Upper lobe of right lung (tissue), 1 donor: ENCODE data around the gene BMP7. TPM values are rescaled to one million over a fixed set of nuclear protein-coding genes. Genes with fewer than 3 reads are reported as not detected.

Experiments
- ATAC-seq: fragments of 200-7000 bp; cut with Tn5 transposase; one replicate; pipeline ENCODE4 v1.9.1; 2020; ENCODE audit warnings: mild to moderate bottlenecking, moderate library complexity
- DNase-seq: peaks from one replicate; pipeline ENCODE4 v3.0.0-alpha.2; 2020
- H3K27ac ChIP-seq: fragments of 200-600 bp; one replicate; pipeline ENCODE4 v1.8.0; 2022
- H3K27me3 ChIP-seq: fragments of 200-600 bp; one replicate; pipeline ENCODE4 v1.8.0; 2022; ENCODE audit warnings: mild to moderate bottlenecking
- H3K36me3 ChIP-seq: fragments of 200-600 bp; one replicate; pipeline ENCODE4 v1.8.0; 2022
- H3K4me1 ChIP-seq: fragments of 200-600 bp; one replicate; pipeline ENCODE4 v1.8.0; 2022
- H3K4me3 ChIP-seq: fragments of 200-600 bp; one replicate; pipeline ENCODE4 v1.8.0; 2022; ENCODE audit warnings: mild to moderate bottlenecking
- H3K9me3 ChIP-seq: fragments of 200-600 bp; one replicate; pipeline ENCODE4 v1.8.0; 2022
- intact Hi-C: fragments of 100-400 bp; cut with DNase I; formaldehyde crosslinking; loops from one replicate; pipeline ENCODE4 v1.11.0; 2022
- total RNA-seq: library from RNA; stranded (reverse); fragmentation: NEBNext Ultra II Directional; extraction: Animal tissue kit (Norgen Biotek cat#: 25700); gene quantifications from one replicate; pipeline ENCODE4 v1.2.1, GENCODE V29; 2021
- TF ChIP-seq, protein P1 (sequence below): fragments of 200-600 bp; IDR thresholded peaks from one replicate; pipeline ENCODE4 v1.8.0; 2022; ENCODE audit warnings: antibody characterized with exemption
- donor health status: DM: no; HTN: yes; CAD: no; lungs with severe emphysema.

The BMP7 gene
- total RNA-seq, 1 donor from 2014 or later, result 1.2 TPM

DNA sequence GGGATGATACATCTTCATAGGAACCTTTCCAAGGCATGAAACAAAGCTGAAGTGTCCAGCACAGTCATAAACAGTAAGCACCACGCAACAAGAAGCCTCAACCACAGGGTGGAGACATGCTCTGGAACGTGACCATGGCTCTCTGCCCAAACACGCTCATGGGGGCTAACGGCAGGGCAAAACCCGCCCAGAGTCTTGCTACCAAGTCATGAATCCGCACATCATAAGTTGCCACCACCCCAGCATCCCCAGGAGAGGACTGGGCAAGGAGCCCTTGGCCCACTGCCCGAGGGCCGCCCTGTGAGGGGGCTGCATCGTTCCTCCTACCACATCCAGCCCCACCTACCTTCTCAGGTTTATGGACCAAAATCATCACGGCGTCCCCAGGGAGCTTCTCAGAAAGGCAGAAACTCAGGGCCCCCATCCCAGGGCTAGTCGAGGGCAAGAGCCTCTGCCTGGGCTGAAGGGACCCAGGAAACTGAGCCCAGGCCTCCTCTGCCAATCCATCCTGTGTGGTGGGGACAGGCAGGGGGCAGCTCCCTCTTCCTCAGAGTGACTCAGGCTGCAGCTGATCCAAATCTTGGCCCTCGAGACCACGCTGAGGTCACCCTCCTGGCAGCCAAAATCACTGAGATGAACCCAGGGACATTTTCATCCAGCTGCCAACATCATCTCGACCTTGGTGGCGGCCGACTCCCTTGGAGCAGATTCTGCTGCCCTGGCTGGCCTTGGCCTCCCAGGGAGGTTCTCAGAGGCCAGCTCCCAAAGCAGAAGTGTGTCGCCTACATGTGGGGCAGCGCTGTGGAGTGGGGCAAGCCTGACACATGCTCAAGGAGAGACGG is 42.6 kb downstream of the BMP7 start:
- ATAC-seq, result peak; percentile 17
- TF ChIP-seq, protein P1, sequence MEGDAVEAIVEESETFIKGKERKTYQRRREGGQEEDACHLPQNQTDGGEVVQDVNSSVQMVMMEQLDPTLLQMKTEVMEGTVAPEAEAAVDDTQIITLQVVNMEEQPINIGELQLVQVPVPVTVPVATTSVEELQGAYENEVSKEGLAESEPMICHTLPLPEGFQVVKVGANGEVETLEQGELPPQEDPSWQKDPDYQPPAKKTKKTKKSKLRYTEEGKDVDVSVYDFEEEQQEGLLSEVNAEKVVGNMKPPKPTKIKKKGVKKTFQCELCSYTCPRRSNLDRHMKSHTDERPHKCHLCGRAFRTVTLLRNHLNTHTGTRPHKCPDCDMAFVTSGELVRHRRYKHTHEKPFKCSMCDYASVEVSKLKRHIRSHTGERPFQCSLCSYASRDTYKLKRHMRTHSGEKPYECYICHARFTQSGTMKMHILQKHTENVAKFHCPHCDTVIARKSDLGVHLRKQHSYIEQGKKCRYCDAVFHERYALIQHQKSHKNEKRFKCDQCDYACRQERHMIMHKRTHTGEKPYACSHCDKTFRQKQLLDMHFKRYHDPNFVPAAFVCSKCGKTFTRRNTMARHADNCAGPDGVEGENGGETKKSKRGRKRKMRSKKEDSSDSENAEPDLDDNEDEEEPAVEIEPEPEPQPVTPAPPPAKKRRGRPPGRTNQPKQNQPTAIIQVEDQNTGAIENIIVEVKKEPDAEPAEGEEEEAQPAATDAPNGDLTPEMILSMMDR, result no peak
- no peaks in the 10 kb centered on the region for H3K36me3 ChIP-seq
- H3K27me3 ChIP-seq, result no peaks in the 10 kb centered on the region
- H3K4me3 ChIP-seq, result no peak overlapping the region
- H3K9me3 ChIP-seq, result no peaks in the 10 kb centered on the region
- no peak overlapping the region for H3K27ac ChIP-seq
- DNase-seq, result no peak
- intact Hi-C loops, result no loop called here
- no peaks in the 10 kb centered on the region for H3K4me1 ChIP-seq

DNA sequence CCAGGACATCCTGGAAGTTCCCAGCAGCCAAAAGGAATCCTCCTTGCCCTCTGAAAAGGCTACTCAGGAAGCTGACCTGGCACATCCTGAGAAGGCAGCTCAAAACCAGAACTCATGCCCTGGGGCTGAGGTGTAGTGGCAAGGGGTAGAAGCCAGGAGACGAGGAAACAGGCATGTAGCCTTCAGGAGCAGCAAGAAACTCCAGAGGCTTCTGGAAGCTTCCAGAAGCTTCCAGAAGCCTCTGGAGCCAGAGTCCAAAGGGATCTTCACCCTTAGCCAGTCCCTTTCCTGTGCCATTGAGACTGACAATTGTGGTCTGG is 43.9 kb downstream of the BMP7 start:
- TF ChIP-seq, protein P1, result no peak

DNA sequence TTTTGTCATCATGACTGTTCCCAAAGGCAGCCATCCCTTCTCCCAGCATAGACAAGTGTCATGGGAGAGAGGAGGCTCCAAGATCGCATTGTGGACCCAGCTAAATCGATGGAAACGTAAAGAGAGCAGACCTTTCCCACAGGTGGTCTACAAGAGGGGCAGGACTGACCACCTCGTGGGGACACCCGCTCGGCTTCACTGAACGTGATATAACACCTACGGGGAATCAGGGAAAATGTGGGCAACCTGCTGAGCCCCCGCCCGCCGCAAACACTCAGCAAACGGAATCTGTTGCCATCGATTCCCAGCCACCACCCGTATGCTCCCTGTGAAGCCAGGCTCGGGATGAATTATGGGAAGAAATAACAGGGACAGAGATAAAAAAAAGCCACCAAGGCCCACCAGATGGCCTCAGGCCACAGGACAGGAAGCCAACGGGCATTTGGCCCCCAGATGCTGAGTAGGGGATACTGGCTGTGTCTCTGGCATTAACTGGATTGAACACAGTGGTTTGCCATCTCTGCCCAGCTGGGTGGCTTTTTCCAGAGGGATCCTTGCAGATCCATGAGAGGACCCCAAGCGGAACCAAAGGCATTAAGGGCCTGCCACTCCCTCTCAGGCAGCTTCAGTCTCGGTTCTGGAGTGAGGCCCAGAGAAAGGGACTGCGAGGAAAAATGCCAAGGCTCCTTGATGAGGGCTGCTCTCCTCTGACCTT is 44.4 kb downstream of the BMP7 start:
- no peak for ATAC-seq
- TF ChIP-seq, protein P1, result no peak
- Histone ChIP-seq H3K4me3 (no peak overlapping the region), H3K27me3 (no peaks in the 10 kb centered on the region), H3K9me3 (no peaks in the 10 kb centered on the region), H3K4me1 (no peaks in the 10 kb centered on the region), H3K36me3 (no peaks in the 10 kb centered on the region), H3K27ac (no peak overlapping the region)
- no peak for DNase-seq
- intact Hi-C loops, result no loop called here

More for the DNA sequence above, 43.9 kb downstream of the BMP7 start:
- H3K36me3 ChIP-seq, result no peaks in the 10 kb centered on the region
- DNase-seq, result no peak
- H3K9me3 ChIP-seq, result no peaks in the 10 kb centered on the region
- no peaks in the 10 kb centered on the region for H3K27me3 ChIP-seq
- H3K27ac ChIP-seq, result no peak overlapping the region
- no peak for ATAC-seq
- no peak overlapping the region for H3K4me3 ChIP-seq
- intact Hi-C loops, result no loop called here
- H3K4me1 ChIP-seq, result no peaks in the 10 kb centered on the region

DNA sequence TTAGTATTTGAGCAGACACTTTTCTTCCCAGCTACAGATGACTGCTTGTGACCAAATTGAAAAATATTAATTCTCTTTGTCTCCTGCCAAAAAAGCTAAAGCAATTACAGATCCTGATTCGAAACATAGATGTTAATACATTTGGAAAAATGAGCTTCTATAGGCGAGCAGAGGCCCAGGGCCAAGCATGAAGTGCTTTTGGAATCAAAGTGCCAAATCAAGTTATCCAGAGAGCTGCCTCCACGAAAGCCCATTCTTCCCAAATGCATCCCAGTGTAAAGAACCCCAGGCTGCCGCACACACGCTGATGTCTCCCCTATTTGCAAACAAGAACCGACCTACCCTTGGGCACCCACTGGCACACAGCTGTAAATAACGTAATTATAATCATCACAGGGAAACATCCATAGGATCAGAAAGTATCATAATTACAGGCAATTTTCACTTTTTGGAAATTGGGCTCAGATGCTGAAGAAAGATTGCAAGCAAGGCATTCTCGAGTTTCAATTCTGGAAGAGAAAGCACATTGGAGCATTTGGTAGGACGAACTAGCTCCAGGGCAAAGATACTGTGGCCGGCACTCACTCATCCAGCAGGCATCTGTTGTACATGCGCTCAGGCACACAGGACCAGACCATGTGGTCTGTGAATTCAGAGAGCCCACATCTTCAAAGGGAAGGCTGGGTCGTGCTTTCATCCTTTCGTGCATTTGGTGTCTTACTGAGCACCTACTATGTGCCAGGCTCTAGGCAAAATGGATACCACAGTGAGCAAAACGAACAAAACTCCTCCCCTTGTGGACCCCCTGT is 45.9 kb downstream of the BMP7 start:
- no peaks in the 10 kb centered on the region for H3K4me1 ChIP-seq
- H3K27ac ChIP-seq, result no peak overlapping the region
- TF ChIP-seq, protein P1, result no peak

DNA sequence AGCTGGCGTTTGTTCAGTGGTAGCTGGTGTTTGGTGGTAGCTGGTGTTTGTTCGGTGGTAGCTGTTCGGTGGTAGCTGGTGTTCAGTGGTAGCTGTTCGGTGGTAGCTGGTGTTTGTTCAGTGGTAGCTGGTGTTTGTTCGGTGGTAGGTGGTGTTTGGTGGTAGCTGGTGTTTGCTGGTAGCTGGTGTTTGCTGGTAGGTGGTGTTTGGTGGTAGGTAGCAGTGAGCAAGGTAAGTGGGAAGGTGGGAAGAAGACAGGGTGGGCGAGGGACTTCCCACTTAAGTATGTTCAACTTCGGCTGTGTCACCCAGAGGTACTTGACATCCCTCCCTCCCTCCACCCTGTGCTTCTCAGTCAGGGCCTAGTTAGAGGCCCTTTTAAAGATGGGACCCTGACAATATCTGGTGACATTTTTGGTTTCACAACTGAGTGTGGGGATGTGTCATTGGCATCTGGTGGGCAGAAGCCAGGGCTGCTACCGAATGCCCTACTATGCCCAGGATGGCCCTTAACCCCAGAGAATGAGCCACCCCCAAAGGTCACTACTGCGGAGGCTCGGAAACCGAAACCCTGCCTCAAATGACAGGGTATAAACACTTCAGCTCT is 47.3 kb downstream of the BMP7 start:
- no peak overlapping the region for H3K4me3 ChIP-seq

More for the DNA sequence above, 45.9 kb downstream of the BMP7 start:
- no peak overlapping the region for H3K4me3 ChIP-seq
- no peak for DNase-seq
- H3K27me3 ChIP-seq, result no peaks in the 10 kb centered on the region
- intact Hi-C loops, result no loop called here
- H3K36me3 ChIP-seq, result no peaks in the 10 kb centered on the region
- no peak for ATAC-seq
- H3K9me3 ChIP-seq, result no peaks in the 10 kb centered on the region

More for the DNA sequence above, 47.3 kb downstream of the BMP7 start:
- ATAC-seq, result no peak
- DNase-seq, result no peak
- H3K4me1 ChIP-seq, result no peaks in the 10 kb centered on the region
- TF ChIP-seq, protein P1, result no peak
- no peaks in the 10 kb centered on the region for H3K36me3 ChIP-seq
- intact Hi-C loops, result no loop called here
- H3K9me3 ChIP-seq, result no peaks in the 10 kb centered on the region
- H3K27ac ChIP-seq, result no peak overlapping the region
- no peaks in the 10 kb centered on the region for H3K27me3 ChIP-seq
